IMR-90 (cell line): Measurements from ENCODE around the gene PGLYRP3. TPM values are rescaled to one million over a fixed set of nuclear protein-coding genes. Genes with fewer than 3 reads are reported as not detected.

Experiments used
- ATAC-seq: fragments of 200-7000 bp; cut with Tn5 transposase; 2 replicates; pipeline ENCODE4 v1.9.1; 2020; ENCODE audit warnings: low read depth, mild to moderate bottlenecking, moderate library complexity
- BruUV-seq: library from RNA; stranded (reverse); fragments of 400-500 nt; replicated peaks from 2 replicates; lab custom pipeline; 2021; lab: Mats Ljungman, UMichigan
- CTCF ChIA-PET: fragments of 300-600 bp; formaldehyde crosslinking; extraction: SDS; loops from one replicate; lab custom pipeline; 2021; ENCODE audit warnings: antibody characterized with exemption; lab: Yijun Ruan, JAX
- POLR2A ChIA-PET: fragments of 300-600 bp; sonication (Branson Sonifier 250); formaldehyde crosslinking; loops from one replicate; lab custom pipeline; 2022; ENCODE audit warnings: antibody characterized with exemption; ENCODE audit not compliant: unreplicated experiment; lab: Charles Lee
- DNase-seq: peaks from one replicate; pipeline ENCODE4 v3.0.0; 2013
- H2AFZ ChIP-seq: replicated peaks from 2 replicates; pipeline ENCODE3; 2013; ENCODE audit warnings: low read length, mild to moderate bottlenecking; ENCODE audit not compliant: poor library complexity
- H2AK5ac ChIP-seq: 2 replicates; pipeline ENCODE4 v1.6.1; 2013; ENCODE audit warnings: low read depth, low read length, inconsistent platforms
- H2AK9ac ChIP-seq: replicated peaks from 2 replicates; pipeline ENCODE3; 2013; ENCODE audit warnings: mild to moderate bottlenecking, low read depth, low read length, moderate library complexity; ENCODE audit not compliant: poor library complexity
- H2BK120ac ChIP-seq: 2 replicates; pipeline ENCODE4 v1.6.1; 2013; ENCODE audit warnings: low read depth, low read length, inconsistent platforms
- H2BK15ac ChIP-seq: 3 replicates; pipeline ENCODE4 v1.6.1; 2013; ENCODE audit warnings: low read depth, low read length, inconsistent platforms
- H2BK20ac ChIP-seq: 2 replicates; pipeline ENCODE4 v1.6.1; 2013; ENCODE audit warnings: low read depth, mild to moderate bottlenecking, inconsistent platforms, low read length, moderate library complexity
- H2BK5ac ChIP-seq: 2 replicates; pipeline ENCODE4 v1.6.1; 2013; ENCODE audit warnings: mild to moderate bottlenecking, low read depth, low read length, inconsistent platforms; ENCODE audit not compliant: poor library complexity, severe bottlenecking
- H3K14ac ChIP-seq: replicated peaks from 2 replicates; pipeline ENCODE4 v1.6.1; 2013; ENCODE audit warnings: low read depth, low read length, inconsistent platforms
- H3K18ac ChIP-seq: 2 replicates; pipeline ENCODE4 v1.6.1; 2013; ENCODE audit warnings: low read depth, low read length, control low read depth
- H3K23ac ChIP-seq: 2 replicates; pipeline ENCODE4 v1.6.1; 2013; ENCODE audit warnings: low read depth, low read length, inconsistent platforms
- H3K27ac ChIP-seq: 2 replicates; pipeline ENCODE4 v1.5.1; 2013; ENCODE audit warnings: mild to moderate bottlenecking, control low read depth, low read length; ENCODE audit not compliant: insufficient read depth
- H3K27me3 ChIP-seq: 2 replicates; pipeline ENCODE4 v1.6.1; 2013; ENCODE audit warnings: low read length; ENCODE audit not compliant: control insufficient read depth, insufficient read depth
- H3K36me3 ChIP-seq: 2 replicates; pipeline ENCODE4 v1.6.1; 2013; ENCODE audit warnings: low read length, mixed read lengths; ENCODE audit not compliant: control insufficient read depth, insufficient read depth
- H3K4ac ChIP-seq: 2 replicates; pipeline ENCODE4 v1.6.1; 2013; ENCODE audit warnings: low read depth, low read length, inconsistent platforms
- H3K4me1 ChIP-seq: 2 replicates; pipeline ENCODE4 v1.6.1; 2013; ENCODE audit warnings: low read length, mixed read lengths; ENCODE audit not compliant: control insufficient read depth, insufficient read depth
- H3K4me2 ChIP-seq: 2 replicates; pipeline ENCODE4 v1.6.1; 2013; ENCODE audit warnings: low read depth, mild to moderate bottlenecking, control low read depth, low read length, moderate library complexity
- H3K4me3 ChIP-seq: 2 replicates; pipeline ENCODE4 v1.5.1; 2013; ENCODE audit warnings: low read depth, mild to moderate bottlenecking, control low read depth, low read length, moderate library complexity; ENCODE audit not compliant: insufficient read depth
- H3K56ac ChIP-seq: 2 replicates; pipeline ENCODE4 v1.6.1; 2013; ENCODE audit warnings: low read length, inconsistent platforms; ENCODE audit not compliant: insufficient read depth; ENCODE audit errors: extremely low read depth
- H3K79me1 ChIP-seq, 2 experiments: 2 replicates each; pipeline ENCODE4 v1.6.1; 2013; ENCODE audit warnings: low read length in 2 of 2, inconsistent platforms in 1 of 2, low read depth in 1 of 2
- H3K9ac ChIP-seq: 2 replicates; pipeline ENCODE4 v1.6.1; 2013; ENCODE audit warnings: low read depth, low read length, control low read depth
- H3K9me1 ChIP-seq: 2 replicates; pipeline ENCODE4 v1.6.1; 2013; ENCODE audit warnings: low read length, inconsistent platforms; ENCODE audit not compliant: insufficient read depth
- H3K9me3 ChIP-seq: 2 replicates; pipeline ENCODE4 v1.6.1; 2013; ENCODE audit warnings: low read length; ENCODE audit not compliant: control insufficient read depth, insufficient read depth
- H4K20me1 ChIP-seq: 2 replicates; pipeline ENCODE4 v1.6.1; 2013; ENCODE audit warnings: low read length, inconsistent platforms; ENCODE audit not compliant: insufficient read depth
- H4K5ac ChIP-seq: 2 replicates; pipeline ENCODE4 v1.6.1; 2013; ENCODE audit warnings: mild to moderate bottlenecking, low read depth, low read length, control low read depth
- H4K8ac ChIP-seq, 2 experiments: 2 replicates each; pipeline ENCODE4 v1.6.1; 2013; ENCODE audit warnings: low read depth in 2 of 2, low read length in 2 of 2, control low read depth in 1 of 2, inconsistent platforms in 1 of 2
- H4K91ac ChIP-seq: 2 replicates; pipeline ENCODE4 v1.6.1; 2013; ENCODE audit warnings: low read depth, low read length, inconsistent platforms; ENCODE audit not compliant: insufficient read depth
- BHLHE40 ChIP-seq: fragments of 150-350 bp; IDR thresholded peaks from 2 replicates; pipeline ENCODE4 v1.6.1; 2016; ENCODE audit warnings: mild to moderate bottlenecking, low read depth, low read length
- CEBPB ChIP-seq: IDR thresholded peaks from 2 replicates; pipeline ENCODE4 v1.6.1; 2012; ENCODE audit warnings: low read depth, low read length, improper control_type of control experiment
- CHD1 ChIP-seq: IDR thresholded peaks from 2 replicates; pipeline ENCODE4 v1.6.1; 2012; ENCODE audit warnings: low read depth, low read length, improper control_type of control experiment
- FOS ChIP-seq: fragments of 150-350 bp; IDR thresholded peaks from 2 replicates; pipeline ENCODE4 v1.6.1; 2016; ENCODE audit warnings: low read depth, low read length
- MAFK ChIP-seq: IDR thresholded peaks from 2 replicates; pipeline ENCODE4 v1.6.1; 2012; ENCODE audit warnings: low read depth, low read length, improper control_type of control experiment
- MAZ ChIP-seq: IDR thresholded peaks from 2 replicates; pipeline ENCODE4 v1.6.1; 2012; ENCODE audit warnings: low read depth, mild to moderate bottlenecking, low read length, improper control_type of control experiment, moderate library complexity, borderline replicate concordance
- MXI1 ChIP-seq: IDR thresholded peaks from 2 replicates; pipeline ENCODE4 v1.6.1; 2012; ENCODE audit warnings: low read depth, mild to moderate bottlenecking, low read length, moderate library complexity, borderline replicate concordance
- NFE2L2 ChIP-seq: fragments of 150-350 bp; IDR thresholded peaks from 2 replicates; pipeline ENCODE4 v1.6.1; 2016; ENCODE audit warnings: low read depth, mild to moderate bottlenecking, low read length
- POLR2A ChIP-seq: IDR thresholded peaks from 2 replicates; pipeline ENCODE4 v1.6.1; 2012; ENCODE audit warnings: mild to moderate bottlenecking, low read depth, low read length
- RAD21 ChIP-seq: IDR thresholded peaks from 2 replicates; pipeline ENCODE4 v1.6.1; 2012; ENCODE audit warnings: low read length, improper control_type of control experiment
- RCOR1 ChIP-seq: IDR thresholded peaks from 2 replicates; pipeline ENCODE4 v1.6.1; 2012; ENCODE audit warnings: mild to moderate bottlenecking, low read length, improper control_type of control experiment; ENCODE audit not compliant: insufficient replicate concordance
- RFX5 ChIP-seq: IDR thresholded peaks from 2 replicates; pipeline ENCODE4 v1.8.0; 2012; ENCODE audit warnings: low read depth, mild to moderate bottlenecking, low read length, moderate library complexity
- SMC3 ChIP-seq: fragments of 150-350 bp; IDR thresholded peaks from 2 replicates; pipeline ENCODE4 v1.6.1; 2016; ENCODE audit warnings: low read depth, mild to moderate bottlenecking, antibody characterized with exemption, low read length, moderate library complexity
- WGBS, 2 experiments: methylation state at CpG; one replicate each; pipeline versions ENCODE4 v1.1.5 to v1.1.7; 2013; ENCODE audit warnings: missing lambda C conversion rate in 2 of 2; ENCODE audit not compliant: insufficient read length in 1 of 2; ENCODE audit errors: extremely low coverage in 2 of 2; 5-methylcytosine and 5-hydroxymethylcytosine counted together
- dilution Hi-C: fragments of 300-500 bp; cut with HindIII; formaldehyde crosslinking; loops from one replicate; pipeline ENCODE4 v1.14.3; 2018; ENCODE audit warnings: low sequenced_read_pairs; ENCODE audit not compliant: unreplicated experiment
- in situ Hi-C: fragments of 300-500 bp; cut with MboI; formaldehyde crosslinking; loops from 3 replicates; pipeline ENCODE4 v1.14.3; 2019; ENCODE audit warnings: low sequenced_read_pairs, inconsistent platforms, mixed read lengths
- intact Hi-C: fragments of 100-400 bp; cut with micrococcal nuclease; formaldehyde crosslinking; loops from 2 replicates; pipeline ENCODE4 v1.10.0; 2022
- polyA plus RNA-seq, 3 experiments: library from polyadenylated mRNA; depleted of rRNA; stranded (reverse); fragments of >200 nt; gene quantifications; 2 replicates each; pipeline ENCODE4 v1.2.3, GENCODE V29; 2012; ENCODE audit warnings: low replicate concordance in 1 of 3
- total RNA-seq: library from RNA; depleted of rRNA; stranded (reverse); fragments of >200 nt; gene quantifications from 2 replicates; pipeline ENCODE4 v1.2.3, GENCODE V29; 2012
- TF ChIP-seq, protein P1 (sequence below): fragments of 150-350 bp; IDR thresholded peaks from 2 replicates; pipeline ENCODE4 v1.6.1; 2017; ENCODE audit warnings: mild to moderate bottlenecking, antibody characterized with exemption, low read length, low read depth
- TF ChIP-seq, protein P2 (sequence below): fragments of 150-350 bp; IDR thresholded peaks from 2 replicates; pipeline ENCODE4 v1.6.1; 2016; ENCODE audit warnings: low read depth, mild to moderate bottlenecking, low read length, moderate library complexity, borderline replicate concordance
- TF ChIP-seq, protein P3 (sequence below): conservative IDR thresholded peaks from 2 replicates; pipeline ENCODE4 v1.5.1; 2012; ENCODE audit warnings: mild to moderate bottlenecking, low read depth, low read length, improper control_type of control experiment

The PGLYRP3 gene
- total and polyA plus RNA-seq, 2 of the 4 experiments (the other 2 are of a cell fraction): not detected

DNA sequence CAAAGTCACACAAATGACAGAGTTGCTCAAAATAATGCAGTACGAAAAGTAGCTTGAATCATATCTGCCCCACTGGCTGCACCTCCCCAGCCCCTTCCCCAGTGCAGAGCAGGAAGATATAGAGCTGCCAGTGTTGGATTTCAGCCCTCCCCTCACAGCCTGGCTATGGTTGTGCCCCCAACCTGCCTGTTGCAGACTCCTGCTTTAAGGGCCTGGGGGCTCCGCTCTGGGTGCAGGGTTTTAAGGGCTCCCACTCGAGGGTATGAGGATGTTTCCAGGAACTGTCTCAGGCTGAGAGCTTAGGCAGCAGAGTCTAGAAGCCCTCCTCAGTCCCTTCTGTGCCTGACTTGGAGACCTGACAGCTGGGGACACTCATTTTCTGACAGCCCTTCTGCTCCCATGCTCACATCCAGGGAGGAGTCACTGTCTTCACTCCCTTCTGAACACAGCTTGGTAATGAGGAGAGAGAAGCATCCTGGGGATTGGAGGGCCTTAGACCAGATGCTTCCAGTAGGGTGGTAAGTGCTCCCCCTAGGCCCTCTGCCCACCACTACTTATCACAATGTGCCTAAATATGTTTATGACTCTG is 49.5 kb upstream of the PGLYRP3 start:
- no peak overlapping the region for H4K5ac ChIP-seq
- H2BK15ac ChIP-seq: no peak overlapping the region
- no peak overlapping the region for H2AFZ ChIP-seq
- H3K79me1 ChIP-seq: no peaks in the 10 kb centered on the region
- no peak overlapping the region for H3K4me3 ChIP-seq
- no peak overlapping the region for H3K56ac ChIP-seq
- no peaks in the 10 kb centered on the region for H3K9me3 ChIP-seq
- no peak overlapping the region for H3K4ac ChIP-seq
- no peak overlapping the region for H2BK20ac ChIP-seq
- H3K9ac ChIP-seq: no peak overlapping the region
- H4K8ac ChIP-seq: no peak overlapping the region
- no peak overlapping the region for H2BK120ac ChIP-seq
- peaks cover 11% of the 10 kb centered on the region for H3K27me3 ChIP-seq
- ChIA-PET CTCF (no interaction called here), POLR2A (no interaction called here)
- DNase-seq (no peak), ATAC-seq (no peak)
- BruUV-seq: no TSS peak
- no peak overlapping the region for H3K18ac ChIP-seq
- H3K23ac ChIP-seq: no peak overlapping the region
- H3K36me3 ChIP-seq: no peaks in the 10 kb centered on the region
- H4K20me1 ChIP-seq: no peaks in the 10 kb centered on the region
- intact Hi-C loops: no loop called here
- H3K14ac ChIP-seq: no peak overlapping the region
- WGBS, 2 experiments: no CpG with 5 or more reads among the region's 3 CpGs
- H3K9me1 ChIP-seq: no peaks in the 10 kb centered on the region
- H3K4me2 ChIP-seq: no peak overlapping the region
- H2BK5ac ChIP-seq: no peak overlapping the region
- TF ChIP-seq MXI1 (no peak), RFX5 (no peak), FOS (no peak), NFE2L2 (no peak), BHLHE40 (no peak), CEBPB (no peak), RAD21 (no peak), RCOR1 (no peak), CHD1 (no peak), MAZ (no peak), MAFK (no peak), POLR2A (no peak), SMC3 (no peak)
- TF ChIP-seq, protein P1, sequence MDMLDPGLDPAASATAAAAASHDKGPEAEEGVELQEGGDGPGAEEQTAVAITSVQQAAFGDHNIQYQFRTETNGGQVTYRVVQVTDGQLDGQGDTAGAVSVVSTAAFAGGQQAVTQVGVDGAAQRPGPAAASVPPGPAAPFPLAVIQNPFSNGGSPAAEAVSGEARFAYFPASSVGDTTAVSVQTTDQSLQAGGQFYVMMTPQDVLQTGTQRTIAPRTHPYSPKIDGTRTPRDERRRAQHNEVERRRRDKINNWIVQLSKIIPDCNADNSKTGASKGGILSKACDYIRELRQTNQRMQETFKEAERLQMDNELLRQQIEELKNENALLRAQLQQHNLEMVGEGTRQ: no peak
- TF ChIP-seq, protein P2, sequence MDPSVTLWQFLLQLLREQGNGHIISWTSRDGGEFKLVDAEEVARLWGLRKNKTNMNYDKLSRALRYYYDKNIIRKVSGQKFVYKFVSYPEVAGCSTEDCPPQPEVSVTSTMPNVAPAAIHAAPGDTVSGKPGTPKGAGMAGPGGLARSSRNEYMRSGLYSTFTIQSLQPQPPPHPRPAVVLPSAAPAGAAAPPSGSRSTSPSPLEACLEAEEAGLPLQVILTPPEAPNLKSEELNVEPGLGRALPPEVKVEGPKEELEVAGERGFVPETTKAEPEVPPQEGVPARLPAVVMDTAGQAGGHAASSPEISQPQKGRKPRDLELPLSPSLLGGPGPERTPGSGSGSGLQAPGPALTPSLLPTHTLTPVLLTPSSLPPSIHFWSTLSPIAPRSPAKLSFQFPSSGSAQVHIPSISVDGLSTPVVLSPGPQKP: no peak
- TF ChIP-seq, protein P3, sequence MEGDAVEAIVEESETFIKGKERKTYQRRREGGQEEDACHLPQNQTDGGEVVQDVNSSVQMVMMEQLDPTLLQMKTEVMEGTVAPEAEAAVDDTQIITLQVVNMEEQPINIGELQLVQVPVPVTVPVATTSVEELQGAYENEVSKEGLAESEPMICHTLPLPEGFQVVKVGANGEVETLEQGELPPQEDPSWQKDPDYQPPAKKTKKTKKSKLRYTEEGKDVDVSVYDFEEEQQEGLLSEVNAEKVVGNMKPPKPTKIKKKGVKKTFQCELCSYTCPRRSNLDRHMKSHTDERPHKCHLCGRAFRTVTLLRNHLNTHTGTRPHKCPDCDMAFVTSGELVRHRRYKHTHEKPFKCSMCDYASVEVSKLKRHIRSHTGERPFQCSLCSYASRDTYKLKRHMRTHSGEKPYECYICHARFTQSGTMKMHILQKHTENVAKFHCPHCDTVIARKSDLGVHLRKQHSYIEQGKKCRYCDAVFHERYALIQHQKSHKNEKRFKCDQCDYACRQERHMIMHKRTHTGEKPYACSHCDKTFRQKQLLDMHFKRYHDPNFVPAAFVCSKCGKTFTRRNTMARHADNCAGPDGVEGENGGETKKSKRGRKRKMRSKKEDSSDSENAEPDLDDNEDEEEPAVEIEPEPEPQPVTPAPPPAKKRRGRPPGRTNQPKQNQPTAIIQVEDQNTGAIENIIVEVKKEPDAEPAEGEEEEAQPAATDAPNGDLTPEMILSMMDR: no peak
- in situ Hi-C loops: no loop called here
- no peak overlapping the region for H4K91ac ChIP-seq
- dilution Hi-C loops: no loop called here
- H2AK5ac ChIP-seq: no peak overlapping the region
- H3K4me1 ChIP-seq: no peaks in the 10 kb centered on the region
- H2AK9ac ChIP-seq: no peak overlapping the region
- H3K27ac ChIP-seq: no peak overlapping the region
